HepG2 (cell line): ENCODE results near the gene KCNMA1. TPM values are rescaled to one million over a fixed set of nuclear protein-coding genes. Genes with fewer than 3 reads are reported as not detected.

Source experiments
- ATAC-seq: fragments of 200-7000 bp; cut with Tn5 transposase; 3 replicates; pipeline ENCODE4 v1.9.1; 2020; ENCODE audit warnings: mild to moderate bottlenecking, moderate library complexity
- BruUV-seq: library from RNA; stranded (reverse); fragments of 400-500 nt; replicated peaks from 2 replicates; lab custom pipeline; 2021; lab: Mats Ljungman, UMichigan
- CTCF ChIA-PET: fragments of 300-600 bp; formaldehyde crosslinking; extraction: SDS; loops from one replicate; lab custom pipeline; 2021; ENCODE audit warnings: low total read pairs, inconsistent platforms, low intra/inter-chr PET ratio; lab: Yijun Ruan, JAX
- POLR2A ChIA-PET: fragments of 350-600 bp; sonication (Branson Sonifier 250); formaldehyde crosslinking; loops from one replicate; lab custom pipeline; 2020; ENCODE audit warnings: antibody characterized with exemption, inconsistent platforms; lab: Yijun Ruan, JAX
- DNase-seq: peaks from one replicate; pipeline ENCODE4 v3.0.0-alpha.2; 2015; ENCODE audit warnings: low spot score
- FAIRE-seq: peaks from 3 replicates; lab custom pipeline; 2011; peaks lifted over from hg19 to GRCh38; lab: Jason Lieb, UNC
- H2AFZ ChIP-seq: one replicate; pipeline ENCODE4 v1.6.1; 2011; ENCODE audit warnings: low read length, inconsistent platforms
- H3K27ac ChIP-seq: fragments of 300-600 bp; 3 replicates; pipeline ENCODE4 v1.8.0; 2011; ENCODE audit warnings: mixed run types, mild to moderate bottlenecking, mixed read lengths, low read length, inconsistent platforms; ENCODE audit not compliant: insufficient read depth; ENCODE audit errors: extremely low read length
- H3K27me3 ChIP-seq, 2 experiments: fragments of 200-600 bp in 1 of 2; 2 replicates in 1 of 2; 3 replicates in 1 of 2; pipeline versions ENCODE4 v1.6.0 to v1.8.0; 2011; ENCODE audit warnings: low read length in 2 of 2, mild to moderate bottlenecking in 2 of 2, moderate library complexity in 2 of 2, inconsistent platforms in 1 of 2; ENCODE audit not compliant: insufficient read depth in 2 of 2, control insufficient read depth in 1 of 2
- H3K36me3 ChIP-seq, 2 experiments: fragments of 200-600 bp in 1 of 2; replicated peaks in 1 of 2; 2 replicates in 1 of 2; 3 replicates in 1 of 2; pipeline versions ENCODE4 v1.5.1 to v1.8.0; 2011; ENCODE audit warnings: low read length in 2 of 2, inconsistent platforms in 1 of 2; ENCODE audit not compliant: insufficient read depth in 2 of 2, control insufficient read depth in 1 of 2
- H3K4me1 ChIP-seq: 2 replicates; pipeline ENCODE4 v1.5.1; 2012; ENCODE audit warnings: low read length, inconsistent platforms; ENCODE audit not compliant: insufficient read depth
- H3K4me2 ChIP-seq: 2 replicates; pipeline ENCODE4 v1.6.0; 2011; ENCODE audit warnings: low read depth, low read length, inconsistent platforms
- H3K4me3 ChIP-seq, 3 experiments: fragments of 200-600 bp in 1 of 3; sonication (generic), shearing (Covaris generic) in 1 of 3; replicated peaks in 1 of 3; 2 replicates each; pipeline ENCODE4 v1.5.1; 2011 to 2016; ENCODE audit warnings: low read length in 3 of 3, inconsistent platforms in 2 of 3, low read depth in 2 of 3, mild to moderate bottlenecking in 2 of 3, control low read depth in 1 of 3, mixed read lengths in 1 of 3; ENCODE audit not compliant: insufficient read depth in 1 of 3
- H3K79me2 ChIP-seq: one replicate; pipeline ENCODE4 v1.6.1; 2011; ENCODE audit warnings: low read length, inconsistent platforms; ENCODE audit not compliant: insufficient read depth
- H3K9ac ChIP-seq: 2 replicates; pipeline ENCODE4 v1.6.0; 2011; ENCODE audit warnings: mild to moderate bottlenecking, low read depth, low read length, inconsistent platforms; ENCODE audit not compliant: insufficient read depth
- H3K9me3 ChIP-seq: 2 replicates; pipeline ENCODE4 v1.5.1; 2012; ENCODE audit warnings: mild to moderate bottlenecking, low read length
- H4K20me1 ChIP-seq: 2 replicates; pipeline ENCODE4 v1.6.0; 2011; ENCODE audit warnings: inconsistent platforms, mild to moderate bottlenecking, low read length, moderate library complexity; ENCODE audit not compliant: insufficient read depth
- CBFB ChIP-seq: sonication (generic); formaldehyde crosslinking; IDR thresholded peaks from 2 replicates; pipeline ENCODE4 v1.4.0; 2020; ENCODE audit warnings: missing genetic modification reagents
- MED1 ChIP-seq: sonication (generic); formaldehyde crosslinking; IDR thresholded peaks from 2 replicates; pipeline ENCODE4 v1.4.0; 2020; ENCODE audit warnings: missing genetic modification reagents
- REL ChIP-seq: sonication (generic); formaldehyde crosslinking; conservative IDR thresholded peaks from 2 replicates; pipeline ENCODE4 v1.8.0; 2022; ENCODE audit warnings: mild to moderate bottlenecking, missing genetic modification reagents, moderate library complexity
- SIN3A ChIP-seq: IDR thresholded peaks from 2 replicates; pipeline ENCODE4 v1.6.1; 2011; ENCODE audit warnings: low read depth, mild to moderate bottlenecking, control low read depth, low read length, borderline replicate concordance
- ZNF17 ChIP-seq: sonication (generic); formaldehyde crosslinking; IDR thresholded peaks from 2 replicates; pipeline ENCODE4 v1.5.0; 2020; ENCODE audit warnings: mild to moderate bottlenecking, missing genetic modification reagents
- ZNF326 ChIP-seq: sonication (generic); formaldehyde crosslinking; IDR thresholded peaks from 2 replicates; pipeline ENCODE4 v1.4.0; 2020; ENCODE audit warnings: missing genetic modification reagents, borderline replicate concordance
- ZNF501 ChIP-seq: sonication (generic); formaldehyde crosslinking; IDR thresholded peaks from 2 replicates; pipeline ENCODE4 v1.5.1; 2020; ENCODE audit warnings: mild to moderate bottlenecking, moderate library complexity, missing genetic modification reagents
- WGBS: methylation state at CpG from one replicate; pipeline ENCODE4 v1.1.6; 2017; ENCODE audit warnings: low lambda C conversion rate; 5-methylcytosine and 5-hydroxymethylcytosine counted together
- in situ Hi-C: cut with HindIII; loops from 2 replicates; pipeline ENCODE4 v1.10.0; 2017; ENCODE audit warnings: low pct_unique_long_range_greater_than_20kb; ENCODE audit not compliant: extremely low pct_ligation_motif_present
- intact Hi-C: fragments of 100-400 bp; cut with micrococcal nuclease; formaldehyde crosslinking; loops from one replicate; pipeline ENCODE4 v1.10.0; 2022; ENCODE audit not compliant: unreplicated experiment
- polyA plus RNA-seq, 8 experiments: library from polyadenylated mRNA; depleted of rRNA in 3 of 8; stranded (reverse) in 7 of 8; unstranded in 1 of 8; fragments of >200 nt; fragmentation: Illumina TruSeq in 4 of 8; extraction: Trizol in 4 of 8; gene quantifications; 2 replicates each; pipeline versions ENCODE4 v1.2.1 to v1.2.3, GENCODE V29; 2011 to 2016; ENCODE audit warnings: low read depth in 4 of 8, missing spikeins in 1 of 8, mixed read lengths in 1 of 8; ENCODE audit not compliant: insufficient read depth in 1 of 8
- total RNA-seq, 5 experiments: library from RNA; depleted of rRNA; stranded (reverse); fragments of >200 nt; fragmentation: Illumina TruSeq; extraction: Trizol; gene quantifications; 2 replicates each; pipeline ENCODE4 v1.2.3, GENCODE V29; 2016; ENCODE audit warnings: low read depth in 1 of 5
- TF ChIP-seq, protein P1 (sequence below): sonication (generic); formaldehyde crosslinking; IDR thresholded peaks from 2 replicates; pipeline ENCODE4 v1.5.0; 2020; ENCODE audit warnings: mild to moderate bottlenecking, missing genetic modification reagents
- TF ChIP-seq, protein P2 (sequence below): sonication (generic); formaldehyde crosslinking; IDR thresholded peaks from 2 replicates; pipeline ENCODE4 v1.4.0; 2020; ENCODE audit warnings: missing genetic modification reagents, borderline replicate concordance
- TF ChIP-seq, protein P3 (sequence below): sonication (generic); formaldehyde crosslinking; IDR thresholded peaks from 2 replicates; pipeline ENCODE4 v1.5.0; 2020; ENCODE audit warnings: missing genetic modification reagents

Gene KCNMA1
- total and polyA plus RNA-seq, 2 of the 13 experiments (the other 11 are each of a cell fraction or from before 2014, with no cell fraction given), result 0.02 TPM; not detected in 1

DNA sequence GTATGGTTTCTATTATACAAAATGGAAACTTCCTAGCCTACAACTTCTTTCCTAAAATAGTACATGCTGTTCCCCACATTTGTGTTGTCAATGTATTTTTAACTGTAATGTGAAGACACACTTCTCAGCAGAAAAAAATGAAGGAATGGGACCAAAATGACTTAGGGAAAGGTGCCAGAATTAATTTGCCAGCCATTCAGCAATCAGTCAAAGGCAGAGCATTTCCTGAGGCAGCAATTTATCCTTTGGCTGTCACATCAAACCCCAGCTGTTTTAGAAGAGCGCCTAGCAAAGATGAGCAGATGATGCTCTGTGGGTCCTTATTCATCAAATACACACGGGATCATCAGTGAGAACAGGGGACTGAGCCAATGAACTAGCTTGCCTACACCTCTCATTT, 592.5 kb downstream of the KCNMA1 start:
- WGBS, result 0% methylated on average over 2 of the region's 2 CpGs
- H3K4me1 ChIP-seq, result no peaks in the 10 kb centered on the region
- H3K79me2 ChIP-seq, result no peaks in the 10 kb centered on the region
- no peaks in the 10 kb centered on the region for H3K9me3 ChIP-seq
- TF ChIP-seq MED1 (CRISPR knock-in tag) (no peak), ZNF326 (CRISPR knock-in tag) (no peak), REL (CRISPR knock-in tag) (no peak), CBFB (CRISPR knock-in tag) (no peak)
- TF ChIP-seq, all 625 proteins: peak for 0
- Histone ChIP-seq H3K4me3 (no peak overlapping the region), H4K20me1 (no peaks in the 10 kb centered on the region), H2AFZ (no peak overlapping the region), H3K27me3 (no peaks in the 10 kb centered on the region), H3K27ac (no peak overlapping the region), H3K4me2 (no peak overlapping the region), H3K9ac (no peak overlapping the region), H3K36me3 (no peaks in the 10 kb centered on the region)
- ChIA-PET CTCF (no interaction called here), POLR2A (no interaction called here)
- no TSS peak for BruUV-seq
- in situ Hi-C loops, result no loop called here
- intact Hi-C loops, result no loop called here
- ATAC-seq (no peak), FAIRE-seq (no peak), DNase-seq (no peak)

DNA sequence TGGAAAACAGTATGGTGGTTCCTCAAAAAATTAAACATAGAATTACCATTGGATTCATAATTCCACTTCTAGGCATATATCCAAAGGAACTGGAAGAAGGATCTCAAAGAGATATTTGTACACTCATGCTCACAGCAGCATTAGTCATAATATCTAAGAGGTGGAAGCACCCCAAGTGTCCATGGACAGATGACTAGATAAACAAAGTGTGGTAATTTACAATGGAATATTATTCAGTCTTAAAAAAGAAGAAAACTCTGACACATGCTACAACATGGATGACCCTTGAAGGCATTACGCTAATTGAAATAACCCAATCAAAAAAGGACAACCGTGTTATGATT, 594.2 kb downstream of the KCNMA1 start:
- ATAC-seq (no peak), DNase-seq (no peak), FAIRE-seq (no peak)
- Histone ChIP-seq H3K27ac (no peak overlapping the region), H2AFZ (no peak overlapping the region), H3K79me2 (no peaks in the 10 kb centered on the region), H3K36me3 (no peaks in the 10 kb centered on the region), H3K9me3 (no peaks in the 10 kb centered on the region), H3K4me1 (no peaks in the 10 kb centered on the region), H3K27me3 (0 out of 5 replicates have a peak, but pooled peaks cover 0 to 6% of the 10 kb centered on the region in 2 experiments), H3K4me3 (no peak overlapping the region), H3K4me2 (no peak overlapping the region), H4K20me1 (no peaks in the 10 kb centered on the region), H3K9ac (no peak overlapping the region)
- WGBS, result 62% methylated on average over 2 of the region's 2 CpGs
- TF ChIP-seq, protein P1, sequence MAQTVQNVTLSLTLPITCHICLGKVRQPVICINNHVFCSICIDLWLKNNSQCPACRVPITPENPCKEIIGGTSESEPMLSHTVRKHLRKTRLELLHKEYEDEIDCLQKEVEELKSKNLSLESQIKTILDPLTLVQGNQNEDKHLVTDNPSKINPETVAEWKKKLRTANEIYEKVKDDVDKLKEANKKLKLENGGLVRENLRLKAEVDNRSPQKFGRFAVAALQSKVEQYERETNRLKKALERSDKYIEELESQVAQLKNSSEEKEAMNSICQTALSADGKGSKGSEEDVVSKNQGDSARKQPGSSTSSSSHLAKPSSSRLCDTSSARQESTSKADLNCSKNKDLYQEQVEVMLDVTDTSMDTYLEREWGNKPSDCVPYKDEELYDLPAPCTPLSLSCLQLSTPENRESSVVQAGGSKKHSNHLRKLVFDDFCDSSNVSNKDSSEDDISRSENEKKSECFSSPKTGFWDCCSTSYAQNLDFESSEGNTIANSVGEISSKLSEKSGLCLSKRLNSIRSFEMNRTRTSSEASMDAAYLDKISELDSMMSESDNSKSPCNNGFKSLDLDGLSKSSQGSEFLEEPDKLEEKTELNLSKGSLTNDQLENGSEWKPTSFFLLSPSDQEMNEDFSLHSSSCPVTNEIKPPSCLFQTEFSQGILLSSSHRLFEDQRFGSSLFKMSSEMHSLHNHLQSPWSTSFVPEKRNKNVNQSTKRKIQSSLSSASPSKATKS (CRISPR knock-in tag), result no peak
- TF ChIP-seq ZNF17 (CRISPR knock-in tag), result no peak
- no peak for TF ChIP-seq SIN3A
- TF ChIP-seq ZNF501 (CRISPR knock-in tag), result no peak
- TF ChIP-seq, protein P2, sequence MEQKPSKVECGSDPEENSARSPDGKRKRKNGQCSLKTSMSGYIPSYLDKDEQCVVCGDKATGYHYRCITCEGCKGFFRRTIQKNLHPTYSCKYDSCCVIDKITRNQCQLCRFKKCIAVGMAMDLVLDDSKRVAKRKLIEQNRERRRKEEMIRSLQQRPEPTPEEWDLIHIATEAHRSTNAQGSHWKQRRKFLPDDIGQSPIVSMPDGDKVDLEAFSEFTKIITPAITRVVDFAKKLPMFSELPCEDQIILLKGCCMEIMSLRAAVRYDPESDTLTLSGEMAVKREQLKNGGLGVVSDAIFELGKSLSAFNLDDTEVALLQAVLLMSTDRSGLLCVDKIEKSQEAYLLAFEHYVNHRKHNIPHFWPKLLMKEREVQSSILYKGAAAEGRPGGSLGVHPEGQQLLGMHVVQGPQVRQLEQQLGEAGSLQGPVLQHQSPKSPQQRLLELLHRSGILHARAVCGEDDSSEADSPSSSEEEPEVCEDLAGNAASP, result no peak
- TF ChIP-seq, protein P3, sequence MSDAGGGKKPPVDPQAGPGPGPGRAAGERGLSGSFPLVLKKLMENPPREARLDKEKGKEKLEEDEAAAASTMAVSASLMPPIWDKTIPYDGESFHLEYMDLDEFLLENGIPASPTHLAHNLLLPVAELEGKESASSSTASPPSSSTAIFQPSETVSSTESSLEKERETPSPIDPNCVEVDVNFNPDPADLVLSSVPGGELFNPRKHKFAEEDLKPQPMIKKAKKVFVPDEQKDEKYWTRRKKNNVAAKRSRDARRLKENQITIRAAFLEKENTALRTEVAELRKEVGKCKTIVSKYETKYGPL, result no peak
- in situ Hi-C loops (no loop called here), intact Hi-C loops (no loop called here)
- no TSS peak for BruUV-seq
- POLR2A ChIA-PET, result no interaction called here
- CTCF ChIA-PET, result no interaction called here
